ENCODE measurements around the gene RFFL. TPM values are rescaled to one million over a fixed set of nuclear protein-coding genes. Genes with fewer than 3 reads are reported as not detected.

Gene RFFL
- total RNA-seq, 2 donors from 2014 or later, result 33.8 to 56.6 TPM

- Histone ChIP-seq H3K9me3 (ENCODE audit: control insufficient read depth, low read length) (no peaks in the 10 kb centered on the region), H3K27me3 (ENCODE audit: control insufficient read depth, insufficient read depth, low read length, poor library complexity, severe bottlenecking) (no peaks in the 10 kb centered on the region), H3K9ac (ENCODE audit: extremely low read depth, low read length, poor library complexity, severe bottlenecking) (no peak overlapping the region), H3K4me1 (ENCODE audit: control insufficient read depth, insufficient read depth, low read length) (no peaks in the 10 kb centered on the region), H3K36me3 (ENCODE audit: control insufficient read depth, insufficient read depth, low read length) (peaks cover 75% of the 10 kb centered on the region), H3K4me3 (ENCODE audit: low read length) (no peak overlapping the region), H3K27ac (ENCODE audit: low read depth, low read length) (no peak overlapping the region)
- no peaks in the 10 kb centered on the region for H3K9me3 Mint-ChIP-seq
- no peak for DNase-seq
- no peak for TF ChIP-seq CTCF (conservative IDR thresholded peaks at IDR 0.05)
- H3K27ac Mint-ChIP-seq, result no peak overlapping the region
- H3K27me3 Mint-ChIP-seq (ENCODE audit: insufficient read depth), result no peaks in the 10 kb centered on the region
- WGBS, 2 experiments (ENCODE audit: insufficient coverage in 1 of 2, insufficient read length in 1 of 2), result 92 to 100% methylated on average over 1 to 3 of the region's 3 CpGs
- H3K4me1 Mint-ChIP-seq, result peaks cover 18% of the 10 kb centered on the region
- peaks cover 74% of the 10 kb centered on the region for H3K36me3 Mint-ChIP-seq (ENCODE audit: low read depth)
- H3K4me3 Mint-ChIP-seq, result no peak overlapping the region
These were observed 53.4 kb downstream of the RFFL start for GRCh38 chr17:35010093-35010492.

DNA sequence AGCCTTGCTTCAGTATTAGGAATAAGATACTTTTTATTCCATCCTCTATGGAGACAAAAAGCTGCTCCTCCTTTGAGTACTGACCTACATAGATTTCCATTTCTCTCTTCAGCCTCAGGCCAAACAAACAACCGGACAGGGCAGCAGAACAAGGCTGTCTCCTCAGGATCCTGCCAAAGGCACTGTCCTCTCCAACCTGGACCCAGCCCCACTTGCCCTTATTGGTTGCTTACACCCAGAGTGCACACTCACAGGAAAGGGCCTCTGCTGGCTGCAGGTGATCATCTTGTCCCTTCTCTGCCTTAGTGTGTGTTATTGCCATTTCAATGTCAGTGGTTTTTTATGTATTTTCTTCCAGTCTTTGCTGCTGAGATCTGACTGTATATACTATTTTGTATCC is 56.5 kb downstream of the RFFL start:
- Histone ChIP-seq H3K4me1 (ENCODE audit: control insufficient read depth, insufficient read depth, low read length) (no peaks in the 10 kb centered on the region), H3K36me3 (ENCODE audit: control insufficient read depth, insufficient read depth, low read length) (peaks cover 79% of the 10 kb centered on the region), H3K9me3 (ENCODE audit: control insufficient read depth, low read length) (no peaks in the 10 kb centered on the region), H3K27me3 (ENCODE audit: control insufficient read depth, insufficient read depth, low read length, poor library complexity, severe bottlenecking) (no peaks in the 10 kb centered on the region), H3K27ac (ENCODE audit: low read depth, low read length) (no peak overlapping the region), H3K9ac (ENCODE audit: extremely low read depth, low read length, poor library complexity, severe bottlenecking) (no peak overlapping the region), H3K4me3 (ENCODE audit: low read length) (no peak overlapping the region)
- Mint-ChIP-seq H3K36me3 (ENCODE audit: low read depth) (peaks cover 77% of the 10 kb centered on the region), H3K4me1 (peaks cover 13% of the 10 kb centered on the region), H3K27me3 (ENCODE audit: insufficient read depth) (no peaks in the 10 kb centered on the region), H3K27ac (peak overlapping the region; percentile 50), H3K9me3 (no peaks in the 10 kb centered on the region), H3K4me3 (no peak overlapping the region)
- 100% methylated on average over 1 of the region's 1 CpG for WGBS, 2 experiments (ENCODE audit: insufficient coverage in 1 of 2, insufficient read length in 1 of 2)
- no peak for TF ChIP-seq CTCF (conservative IDR thresholded peaks at IDR 0.05)
- DNase-seq, result no peak

DNA sequence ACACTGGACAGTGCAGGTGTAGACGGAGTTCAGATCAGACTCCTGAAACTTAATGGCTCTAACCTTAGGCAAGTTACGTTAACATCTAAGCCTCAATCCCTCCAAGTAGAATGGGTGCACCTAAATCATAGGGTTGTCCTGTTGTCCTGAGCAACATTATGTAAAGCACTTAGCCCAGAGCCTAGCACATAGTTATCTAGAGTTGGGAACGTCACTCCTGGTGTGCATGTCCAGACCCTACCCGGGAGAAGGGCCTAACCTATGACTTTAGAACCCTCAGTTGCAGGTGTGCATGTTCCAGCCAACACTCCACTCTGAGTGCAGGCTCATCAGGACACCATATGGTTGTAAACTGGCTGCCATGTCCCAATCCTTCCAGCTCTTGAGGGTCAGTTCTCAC is 57.2 kb downstream of the RFFL start:
- Histone ChIP-seq H3K36me3 (ENCODE audit: control insufficient read depth, insufficient read depth, low read length) (peaks cover 79% of the 10 kb centered on the region), H3K9ac (ENCODE audit: extremely low read depth, low read length, poor library complexity, severe bottlenecking) (no peak overlapping the region), H3K4me3 (ENCODE audit: low read length) (no peak overlapping the region), H3K9me3 (ENCODE audit: control insufficient read depth, low read length) (no peaks in the 10 kb centered on the region), H3K27ac (ENCODE audit: low read depth, low read length) (no peak overlapping the region), H3K4me1 (ENCODE audit: control insufficient read depth, insufficient read depth, low read length) (no peaks in the 10 kb centered on the region), H3K27me3 (ENCODE audit: control insufficient read depth, insufficient read depth, low read length, poor library complexity, severe bottlenecking) (no peaks in the 10 kb centered on the region)
- TF ChIP-seq CTCF (conservative IDR thresholded peaks at IDR 0.05), result no peak
- DNase-seq, result no peak
- Mint-ChIP-seq H3K27ac (no peak overlapping the region), H3K27me3 (ENCODE audit: insufficient read depth) (no peaks in the 10 kb centered on the region), H3K4me1 (peaks cover 7% of the 10 kb centered on the region), H3K36me3 (ENCODE audit: low read depth) (peaks cover 84% of the 10 kb centered on the region), H3K9me3 (no peaks in the 10 kb centered on the region), H3K4me3 (no peak overlapping the region)
- WGBS, 2 experiments (ENCODE audit: insufficient coverage in 1 of 2, insufficient read length in 1 of 2), result 89 to 96% methylated on average over 4 of the region's 4 CpGs
